ENCODE results near the gene ADAMTSL1. TPM values are rescaled to one million over a fixed set of nuclear protein-coding genes. Genes with fewer than 3 reads are reported as not detected.

Gene ADAMTSL1
- total and polyA plus RNA-seq, 2 of the 8 experiments (the other 6 are each of a cell fraction or from before 2014, with no cell fraction given): 0.84 to 1.1 TPM

DNA sequence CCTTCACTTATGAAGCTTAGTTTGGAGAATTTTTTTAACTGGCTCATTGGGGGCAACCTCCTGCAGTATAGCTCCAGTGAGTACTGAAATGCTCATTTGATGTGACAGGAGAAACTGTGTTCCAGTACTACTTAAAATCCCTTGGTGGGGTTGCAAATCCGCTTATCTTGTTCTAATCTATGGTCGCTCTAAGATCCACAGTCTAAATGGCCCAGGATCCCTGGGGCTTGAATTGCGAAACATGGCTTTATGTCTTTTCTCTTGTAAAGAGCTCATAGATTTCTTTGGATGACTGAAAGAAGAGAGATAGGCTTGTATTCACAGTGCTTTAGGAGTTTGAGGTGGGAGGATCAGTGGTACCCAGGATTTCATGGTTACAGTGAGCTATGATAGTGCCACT is 52.7 kb downstream of the ADAMTSL1 start:
- Histone ChIP-seq H3K14ac (ENCODE audit: insufficient read length) (no peak overlapping the region), H3K18ac (ENCODE audit: extremely low read depth, low read length) (no peak overlapping the region), H2BK20ac (ENCODE audit: low read length) (no peak overlapping the region), H2BK12ac (ENCODE audit: low read depth, low read length) (no peak overlapping the region), H3K27ac (ENCODE audit: low read depth, low read length) (no peak overlapping the region), H2BK15ac (ENCODE audit: low read length) (no peak overlapping the region), H3K4me3 (ENCODE audit: extremely low read depth in 1 of 4, insufficient read depth in 2 of 4, low read depth in 3 of 4, low read length in 4 of 4) (no peak overlapping the region), H3K79me2 (ENCODE audit: control insufficient read depth in 1 of 2, insufficient read depth in 2 of 2, low read length in 2 of 2) (no peaks in the 10 kb centered on the region), H3K23ac (ENCODE audit: insufficient read length) (no peak overlapping the region), H3K9ac (replicated peaks in 1 of 4; ENCODE audit: extremely low read depth in 1 of 4, low read depth in 3 of 4, low read length in 3 of 4) (no peak overlapping the region), H3K79me1 (ENCODE audit: low read depth, low read length) (no peaks in the 10 kb centered on the region), H3K4ac (replicated peaks; ENCODE audit: insufficient read length, low read depth, low read length) (no peak overlapping the region), H3K23me2 (ENCODE audit: low read depth, low read length) (no peaks in the 10 kb centered on the region), H4K20me1 (replicated peaks in 1 of 2; ENCODE audit: control insufficient read depth in 1 of 2, insufficient read depth in 2 of 2, low read length in 2 of 2) (no peaks in the 10 kb centered on the region), H2BK120ac (replicated peaks; ENCODE audit: low read depth, low read length) (no peak overlapping the region), H2BK5ac (ENCODE audit: low read depth, low read length) (no peak overlapping the region), H2AK5ac (ENCODE audit: low read depth, low read length) (no peak overlapping the region), H4K5ac (ENCODE audit: insufficient read length, low read depth, low read length) (no peak overlapping the region), H3K56ac (replicated peaks; ENCODE audit: insufficient read length, low read depth, low read length) (no peak overlapping the region), H3K4me1 (replicated peaks in 1 of 4; ENCODE audit: control insufficient read depth in 3 of 4, insufficient read depth in 4 of 4, low read length in 3 of 4) (no peaks in the 10 kb centered on the region), H3K36me3 (ENCODE audit: control insufficient read depth in 2 of 4, insufficient read depth in 4 of 4, low read length in 3 of 4) (no peaks in the 10 kb centered on the region), H2AFZ (ENCODE audit: low read length) (no peak overlapping the region), H3K9me3 (ENCODE audit: insufficient read depth in 2 of 2, low read depth in 1 of 2, low read length in 1 of 2) (no peaks in the 10 kb centered on the region), H3K27me3 (replicated peaks in 1 of 4; ENCODE audit: control insufficient read depth in 3 of 4, extremely low read depth in 1 of 4, insufficient read depth in 3 of 4, low read length in 3 of 4) (no peaks in the 10 kb centered on the region), H3K4me2 (ENCODE audit: insufficient read depth in 1 of 2, low read depth in 2 of 2, low read length in 2 of 2) (no peak overlapping the region), H4K8ac (ENCODE audit: extremely low read depth, insufficient read depth, low read length) (no peak overlapping the region), H4K91ac (replicated peaks; ENCODE audit: insufficient read length, low read length) (no peak overlapping the region)
- TF ChIP-seq CEBPB (IDR thresholded peaks at IDR 0.05; ENCODE audit: low read depth, low read length) (peak; percentile 90), BRCA1 (IDR thresholded peaks at IDR 0.05; ENCODE audit: low read depth, low read length) (no peak)
- ChIA-PET CTCF (ENCODE audit: partially characterized antibody) (no interaction called here), POLR2A (ENCODE audit: partially characterized antibody) (interaction anchor here (0.6 kb wide), 1 partner anchor 1395 kb away, joined by 3 read pairs; no protein-coding TSS in a partner anchor)
- DNase-seq (ENCODE audit: low read depth in 1 of 2, low spot score in 2 of 2) (no peak), FAIRE-seq (no peak)
- 90% methylated on average over 3 of the region's 3 CpGs; no CpG with 5 or more reads in 1 of the 2 experiments for WGBS, 2 experiments (ENCODE audit: extremely low coverage in 1 of 2, insufficient coverage in 1 of 2, insufficient read length in 1 of 2, insufficient replicate concordance in 2 of 2, low coverage in 1 of 2, low lambda C conversion rate in 2 of 2, missing lambda C conversion rate in 1 of 2)

Data from H1 (cell line).